Endothelial cell of umbilical vein (primary cell): ENCODE measurements around the gene DDX10. TPM values are rescaled to one million over a fixed set of nuclear protein-coding genes. Genes with fewer than 3 reads are reported as not detected.

Source experiments
- BruUV-seq: library from RNA; stranded (reverse); fragments of 400-500 nt; replicated peaks from 2 replicates; lab custom pipeline; 2021; lab: Mats Ljungman, UMichigan
- CTCF ChIA-PET: fragments of 300-600, 350-600 bp; sonication (Branson Sonifier 250); formaldehyde crosslinking; loops from one replicate; lab custom pipeline; 2021; ENCODE audit warnings: antibody characterized with exemption, inconsistent platforms; lab: Charles Lee
- POLR2A ChIA-PET: fragments of 300-600, 350-600 bp; sonication (Branson Sonifier 250); formaldehyde crosslinking; loops from one replicate; lab custom pipeline; 2021; ENCODE audit warnings: antibody characterized with exemption, inconsistent platforms; lab: Charles Lee
- DNase-seq: peaks from one replicate; pipeline ENCODE4 v3.0.0-alpha.2; 2011; ENCODE audit warnings: low read depth, low spot score
- FAIRE-seq: peaks from 2 replicates; lab custom pipeline; 2011; peaks lifted over from hg19 to GRCh38; lab: Jason Lieb, UNC
- H2AFZ ChIP-seq: 2 replicates; pipeline ENCODE4 v1.6.0; 2012; ENCODE audit warnings: low read depth, low read length, control low read depth, inconsistent platforms
- H3K27ac ChIP-seq: 2 replicates; pipeline ENCODE4 v1.5.1; 2011; ENCODE audit warnings: low read depth, mild to moderate bottlenecking, control low read depth, low read length, moderate library complexity; ENCODE audit not compliant: insufficient read depth
- H3K27me3 ChIP-seq, 2 experiments: 2 replicates each; pipeline versions ENCODE4 v1.6.0 to v1.6.1; 2011; ENCODE audit warnings: low read length in 2 of 2, mixed read lengths in 1 of 2; ENCODE audit not compliant: control insufficient read depth in 2 of 2, insufficient read depth in 2 of 2
- H3K36me3 ChIP-seq, 2 experiments: 2 replicates in 1 of 2; 3 replicates in 1 of 2; pipeline ENCODE4 v1.5.1; 2011; ENCODE audit warnings: low read length in 2 of 2, mild to moderate bottlenecking in 1 of 2, moderate library complexity in 1 of 2; ENCODE audit not compliant: control insufficient read depth in 2 of 2, insufficient read depth in 2 of 2; ENCODE audit errors: extremely low read depth in 1 of 2
- H3K4me1 ChIP-seq: 3 replicates; pipeline ENCODE4 v1.5.1; 2011; ENCODE audit warnings: mild to moderate bottlenecking, low read length; ENCODE audit not compliant: control insufficient read depth, insufficient read depth; ENCODE audit errors: extremely low read depth
- H3K4me2 ChIP-seq: 2 replicates; pipeline ENCODE4 v1.6.1; 2011; ENCODE audit warnings: low read length, control low read depth, mixed read lengths; ENCODE audit not compliant: insufficient read depth
- H3K4me3 ChIP-seq, 3 experiments: fragments of 200-600 bp in 1 of 3; sonication (generic), shearing (Covaris generic) in 1 of 3; replicated peaks in 1 of 3; 2 replicates each; pipeline ENCODE4 v1.5.1; 2011 to 2016; ENCODE audit warnings: control low read depth in 3 of 3, low read length in 3 of 3, mild to moderate bottlenecking in 2 of 3, inconsistent platforms in 1 of 3, low read depth in 1 of 3, moderate library complexity in 1 of 3; ENCODE audit not compliant: insufficient read depth in 1 of 3
- H3K79me2 ChIP-seq: 2 replicates; pipeline ENCODE4 v1.6.0; 2012; ENCODE audit warnings: low read length, inconsistent platforms; ENCODE audit not compliant: control insufficient read depth, insufficient read depth
- H3K9ac ChIP-seq: replicated peaks from 2 replicates; pipeline ENCODE3; 2011; ENCODE audit warnings: low read length, control low read depth; ENCODE audit not compliant: insufficient read depth; ENCODE audit errors: extremely low read depth
- H3K9me1 ChIP-seq: replicated peaks from 3 replicates; pipeline ENCODE4 v1.6.0; 2011; ENCODE audit warnings: mild to moderate bottlenecking, low read length; ENCODE audit not compliant: control insufficient read depth, insufficient read depth; ENCODE audit errors: extremely low read depth
- H3K9me3 ChIP-seq: replicated peaks from 2 replicates; pipeline ENCODE4 v1.5.1; 2012; ENCODE audit warnings: low read length, inconsistent platforms; ENCODE audit not compliant: control insufficient read depth, insufficient read depth
- H4K20me1 ChIP-seq: replicated peaks from 2 replicates; pipeline ENCODE3; 2011; ENCODE audit warnings: mild to moderate bottlenecking, low read length; ENCODE audit not compliant: control insufficient read depth, insufficient read depth; ENCODE audit errors: extremely low read depth
- EZH2 ChIP-seq: IDR thresholded peaks from 2 replicates; pipeline ENCODE4 v1.6.1; 2012; ENCODE audit warnings: borderline replicate concordance, low read depth, mild to moderate bottlenecking, moderate library complexity, low read length, inconsistent platforms; ENCODE audit not compliant: severe bottlenecking
- FOS ChIP-seq: IDR thresholded peaks from 2 replicates; pipeline ENCODE4 v1.6.1; 2011; ENCODE audit warnings: mild to moderate bottlenecking, low read length, moderate library complexity, borderline replicate concordance; ENCODE audit not compliant: insufficient read depth
- GATA2 ChIP-seq: IDR thresholded peaks from 2 replicates; pipeline ENCODE4 v1.7.0; 2011; ENCODE audit warnings: low read depth, mild to moderate bottlenecking, moderate library complexity, mixed read lengths, low read length; ENCODE audit not compliant: insufficient read length, insufficient read depth
- JUN ChIP-seq: IDR thresholded peaks from 2 replicates; pipeline ENCODE4 v1.6.1; 2011; ENCODE audit warnings: borderline replicate concordance, low read depth; ENCODE audit not compliant: insufficient read length, insufficient read depth
- MYC ChIP-seq: IDR thresholded peaks from one replicate; pipeline ENCODE4 v1.6.1; 2011; ENCODE audit warnings: mild to moderate bottlenecking, low read depth, low read length
- POLR2A ChIP-seq: IDR thresholded peaks from 2 replicates; pipeline ENCODE4 v1.6.1; 2012; ENCODE audit warnings: low read depth, mild to moderate bottlenecking, control low read depth, low read length
- POLR2AphosphoS5 ChIP-seq: IDR thresholded peaks from 2 replicates; pipeline ENCODE4 v1.6.1; 2012; ENCODE audit warnings: low read depth, mild to moderate bottlenecking, control low read depth, low read length, moderate library complexity; ENCODE audit not compliant: insufficient read depth
- dilution Hi-C: fragments of 300-500 bp; cut with MboI; formaldehyde crosslinking; loops from one replicate; pipeline ENCODE4 v1.15.0; 2019; ENCODE audit warnings: low sequenced_read_pairs; ENCODE audit not compliant: extremely low pct_ligation_motif_present
- intact Hi-C: fragments of 100-400 bp; cut with micrococcal nuclease; formaldehyde crosslinking; loops from one replicate; pipeline ENCODE4 v1.10.0; 2022
- polyA plus RNA-seq, 4 experiments: library from polyadenylated mRNA; depleted of rRNA in 3 of 4; stranded (reverse) in 3 of 4; unstranded in 1 of 4; fragments of >200 nt; gene quantifications; 2 replicates each; pipeline versions ENCODE4 v1.2.1 to v1.2.3, GENCODE V29; 2011 to 2012; ENCODE audit warnings: missing spikeins in 1 of 4
- total RNA-seq: library from RNA; stranded (reverse); gene quantifications from 2 replicates; pipeline ENCODE4 v1.2.3, GENCODE V29; 2021
- TF ChIP-seq, protein P1 (sequence below): IDR thresholded peaks from 2 replicates; pipeline ENCODE4 v1.6.1; 2011; ENCODE audit not compliant: insufficient read depth, insufficient read length

The DDX10 gene
- total and polyA plus RNA-seq, 2 donors (not counting 3 experiments of a cell fraction or from before 2014, with no cell fraction given): 29.8 to 35.2 TPM

DNA sequence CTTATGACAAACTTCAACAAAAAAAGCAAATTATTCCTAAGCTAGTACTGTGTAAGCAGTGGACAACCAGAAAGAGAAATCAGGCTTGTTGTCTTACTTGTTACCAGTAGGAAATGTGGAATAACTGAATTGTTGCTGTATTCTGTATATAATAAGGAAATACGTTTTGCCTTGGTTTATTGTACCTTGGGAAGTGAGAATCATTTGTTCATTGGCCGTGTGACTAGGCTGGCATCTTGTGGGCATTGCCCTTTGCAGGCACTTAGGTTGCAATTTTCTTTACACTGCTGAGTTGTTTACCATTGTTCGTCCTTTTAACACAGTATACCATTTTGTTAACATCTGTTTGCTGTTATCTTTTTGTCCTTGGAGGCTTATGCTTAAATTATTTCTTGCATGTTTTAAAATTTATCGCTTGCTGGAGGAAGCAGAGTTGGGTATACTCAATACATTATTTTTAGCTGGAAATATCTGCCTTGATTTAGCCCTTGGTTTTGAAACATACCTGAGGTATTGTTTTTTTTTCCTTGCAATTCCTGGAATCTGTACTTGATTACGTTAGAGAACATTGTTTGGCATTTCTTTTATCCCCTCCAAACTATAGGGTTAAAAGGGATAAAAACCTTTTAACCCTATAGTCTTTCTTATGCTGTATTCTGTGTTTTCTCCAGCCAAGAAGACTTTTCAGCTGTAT lies 109.3 kb downstream of the DDX10 start:
- ChIA-PET CTCF (interaction anchor here (1.2 to 1.4 kb wide), 3 partner anchors 14 to 39 kb away, joined by 3 to 4 read pairs (median 4); no protein-coding TSS in a partner anchor), POLR2A (no interaction called here)
- FAIRE-seq: no peak
- no peak overlapping the region for H2AFZ ChIP-seq
- no peaks in the 10 kb centered on the region for H3K4me1 ChIP-seq
- H3K9me1 ChIP-seq: no peaks in the 10 kb centered on the region
- H3K4me3 ChIP-seq: no peak overlapping the region
- no peak overlapping the region for H3K4me2 ChIP-seq
- H3K36me3 ChIP-seq: no peaks in the 10 kb centered on the region
- peaks cover 35% of the 10 kb centered on the region for H3K79me2 ChIP-seq
- TF ChIP-seq POLR2A: no peak
- TF ChIP-seq FOS: no peak
- no peak for TF ChIP-seq POLR2AphosphoS5
- no peak for TF ChIP-seq JUN
- no peak for TF ChIP-seq GATA2
- TF ChIP-seq, protein P1, sequence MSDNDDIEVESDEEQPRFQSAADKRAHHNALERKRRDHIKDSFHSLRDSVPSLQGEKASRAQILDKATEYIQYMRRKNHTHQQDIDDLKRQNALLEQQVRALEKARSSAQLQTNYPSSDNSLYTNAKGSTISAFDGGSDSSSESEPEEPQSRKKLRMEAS: no peak
- TF ChIP-seq EZH2: no peak
- no peak for TF ChIP-seq MYC
- no peak overlapping the region for H3K27ac ChIP-seq
- intact Hi-C loops: no loop called here
- H3K9ac ChIP-seq: no peak overlapping the region
- no peaks in the 10 kb centered on the region for H3K27me3 ChIP-seq
- no peaks in the 10 kb centered on the region for H3K9me3 ChIP-seq
- no TSS peak for BruUV-seq
- no peaks in the 10 kb centered on the region for H4K20me1 ChIP-seq
- dilution Hi-C loops: no loop called here
- DNase-seq: no peak
